K562 (cell line): ENCODE results near the gene HNRNPH1. TPM values are rescaled to one million over a fixed set of nuclear protein-coding genes. Genes with fewer than 3 reads are reported as not detected.
"Not testable (repeated sequence)": the region's sequence is repeated elsewhere in the genome, so short reads cannot be mapped to it uniquely, and the experiment has no call there.

Source experiments
- ATAC-seq: fragments of 200-7000 bp; cut with Tn5 transposase; 3 replicates; pipeline ENCODE4 v1.9.1; 2020; ENCODE audit warnings: moderate library complexity
- BruUV-seq: library from RNA; stranded (reverse); fragments of 400-500 nt; replicated peaks from 2 replicates; lab custom pipeline; 2021; lab: Mats Ljungman, UMichigan
- CTCF ChIA-PET: fragments of 300-600 bp; formaldehyde crosslinking; extraction: SDS; loops from one replicate; lab custom pipeline; 2021; ENCODE audit warnings: low intra/inter-chr PET ratio; lab: Yijun Ruan, JAX
- POLR2A ChIA-PET: fragments of 300-600, 350-650 bp; sonication (Branson Sonifier 250); formaldehyde crosslinking; extraction: SDS; loops from one replicate; lab custom pipeline; 2021; ENCODE audit warnings: antibody characterized with exemption, inconsistent platforms; lab: Yijun Ruan, JAX
- DNase-seq, 4 experiments: peaks; one replicate each; pipeline versions ENCODE4 v3.0.0 to v3.0.0-alpha.2; 2011 to 2018; ENCODE audit warnings: low spot score in 3 of 4, mixed read lengths in 3 of 4; ENCODE audit errors: extremely low read depth in 1 of 4
- FAIRE-seq: peaks from 2 replicates; lab custom pipeline; 2011; peaks lifted over from hg19 to GRCh38; lab: Jason Lieb, UNC
- H2AFZ ChIP-seq: 2 replicates; pipeline ENCODE4 v1.6.0; 2011; ENCODE audit warnings: low read depth, low read length, control low read depth, inconsistent platforms
- H3K27ac ChIP-seq: fragments of 200-600 bp; 3 replicates; pipeline ENCODE4 v1.8.0; 2011; ENCODE audit warnings: low read depth, mild to moderate bottlenecking, control low read depth, inconsistent platforms, low read length, moderate library complexity, mixed read lengths; ENCODE audit errors: extremely low read depth
- H3K27me3 ChIP-seq, 2 experiments: fragments of 300-600 bp in 1 of 2; 2 replicates in 1 of 2; 3 replicates in 1 of 2; pipeline versions ENCODE4 v1.6.0 to v1.8.0; 2011; ENCODE audit warnings: inconsistent platforms in 2 of 2, low read length in 2 of 2, mild to moderate bottlenecking in 1 of 2, mixed read lengths in 1 of 2, moderate library complexity in 1 of 2; ENCODE audit not compliant: control insufficient read depth in 2 of 2, insufficient read depth in 2 of 2
- H3K36me3 ChIP-seq: fragments of 300-600 bp; 3 replicates; pipeline ENCODE4 v1.8.0; 2011; ENCODE audit warnings: mild to moderate bottlenecking, low read length, inconsistent platforms; ENCODE audit not compliant: control insufficient read depth, insufficient read depth
- H3K4me1 ChIP-seq, 2 experiments: fragments of 200-600 bp in 1 of 2; replicated peaks in 1 of 2; 2 replicates in 1 of 2; 3 replicates in 1 of 2; pipeline versions ENCODE4 v1.5.1 to v1.8.0; 2011; ENCODE audit warnings: inconsistent platforms in 2 of 2, low read length in 2 of 2, mild to moderate bottlenecking in 1 of 2, mixed read lengths in 1 of 2, moderate library complexity in 1 of 2; ENCODE audit not compliant: control insufficient read depth in 2 of 2, insufficient read depth in 2 of 2
- H3K4me2 ChIP-seq: 2 replicates; pipeline ENCODE4 v1.6.1; 2011; ENCODE audit warnings: low read length, control low read depth, inconsistent platforms, mixed read lengths; ENCODE audit not compliant: insufficient read depth
- H3K4me3 ChIP-seq: fragments of 200-600 bp; sonication (generic), shearing (Covaris generic); 2 replicates; pipeline ENCODE4 v1.5.1; 2016; ENCODE audit warnings: control low read depth, inconsistent platforms
- H3K79me2 ChIP-seq: fragments of 200-600 bp; 3 replicates; pipeline ENCODE4 v1.8.0; 2011; ENCODE audit warnings: low read length, inconsistent platforms; ENCODE audit not compliant: control insufficient read depth, insufficient read depth
- H3K9ac ChIP-seq, 2 experiments: 2 replicates each; pipeline versions ENCODE4 v1.6.0 to v1.6.1; 2011; ENCODE audit warnings: low read depth in 2 of 2, low read length in 2 of 2, control low read depth in 1 of 2, inconsistent platforms in 1 of 2, mild to moderate bottlenecking in 1 of 2, mixed read lengths in 1 of 2; ENCODE audit not compliant: insufficient read depth in 1 of 2
- H3K9me1 ChIP-seq: one replicate; pipeline ENCODE4 v1.6.0; 2011; ENCODE audit warnings: inconsistent platforms, mild to moderate bottlenecking, low read length, moderate library complexity; ENCODE audit not compliant: control insufficient read depth, insufficient read depth
- H3K9me3 ChIP-seq: replicated peaks from 2 replicates; pipeline ENCODE4 v1.5.1; 2011; ENCODE audit warnings: low read depth, low read length, inconsistent platforms; ENCODE audit not compliant: control insufficient read depth, insufficient read depth
- H4K20me1 ChIP-seq: replicated peaks from 2 replicates; pipeline ENCODE4 v1.6.1; 2011; ENCODE audit warnings: low read length, inconsistent platforms, mixed read lengths; ENCODE audit not compliant: control insufficient read depth, insufficient read depth
- CTBP1 ChIP-seq: fragments of 450-650 bp; IDR thresholded peaks from 2 replicates; pipeline ENCODE4 v1.6.1; 2016; ENCODE audit warnings: borderline replicate concordance
- FOXA3 ChIP-seq, 2 experiments: fragments of 450-650 bp in 1 of 2; sonication (generic) in 1 of 2; formaldehyde crosslinking; IDR thresholded peaks in 1 of 2; conservative IDR thresholded peaks in 1 of 2; 2 replicates each; pipeline versions ENCODE4 v1.4.0 to v1.8.0; 2020 to 2022; ENCODE audit warnings: mild to moderate bottlenecking in 2 of 2, missing genetic modification reagents in 1 of 2
- ZNF551 ChIP-seq: fragments of 250-450 bp; sonication (Bioruptor Pico); IDR thresholded peaks from 2 replicates; pipeline ENCODE4 v1.5.0; 2021; ENCODE audit warnings: mild to moderate bottlenecking, moderate library complexity
- WGBS: fragments of 100-300 bp; shearing (Covaris generic); methylation state at CpG from one replicate; pipeline ENCODE4 v1.1.6; 2016; ENCODE audit warnings: low coverage, mixed read lengths; ENCODE audit not compliant: insufficient coverage; ENCODE audit errors: missing lambda C conversion rate; 5-methylcytosine and 5-hydroxymethylcytosine counted together
- in situ Hi-C: fragments of 300-500 bp; cut with MboI; formaldehyde crosslinking; loops from 4 replicates; pipeline ENCODE4 v1.15.0; 2018; ENCODE audit warnings: inconsistent platforms, mixed read lengths
- intact Hi-C: fragments of 100-400 bp; cut with micrococcal nuclease; formaldehyde crosslinking; loops from 2 replicates; pipeline ENCODE4 v1.14.2; 2022
- polyA plus RNA-seq, 8 experiments: library from polyadenylated mRNA; depleted of rRNA in 4 of 8; stranded (reverse) in 5 of 8; unstranded in 3 of 8; fragments of >200 nt; fragmentation: Nextera tagmentation in 2 of 8; fragmentation: Illumina TruSeq in 1 of 8; extraction: Ambion mirVana in 2 of 8; extraction: Trizol in 1 of 8; gene quantifications; 2 replicates each; pipeline versions ENCODE4 v1.2.1 to v1.2.3, GENCODE V29; 2011 to 2014; ENCODE audit warnings: inconsistent platforms in 1 of 8, missing spikeins in 1 of 8
- total RNA-seq, 7 experiments: library from RNA; depleted of rRNA in 6 of 7; stranded (reverse); fragments of >200 nt in 6 of 7; fragmentation: Illumina TruSeq in 2 of 7; extraction: Trizol in 2 of 7; gene quantifications; 2 replicates each; pipeline versions ENCODE4 v1.2.1 to v1.2.3, GENCODE V29; 2011 to 2021; ENCODE audit warnings: low replicate concordance in 1 of 7
- TF ChIP-seq, protein P1 (sequence below), 2 experiments: fragments of 450-650 bp; formaldehyde crosslinking in 1 of 2; IDR thresholded peaks; 2 replicates each; pipeline versions ENCODE4 v1.4.0 to v1.6.1; 2014 to 2020; ENCODE audit warnings: mild to moderate bottlenecking in 2 of 2, borderline replicate concordance in 1 of 2, low read depth in 1 of 2

Gene HNRNPH1
- total and polyA plus RNA-seq, 9 of the 15 experiments (the other 6 are each of a cell fraction or from before 2014, with no cell fraction given) = 103 to 656 (median 561) TPM

- H2AFZ ChIP-seq, CTCF ChIA-PET, DNase-seq, H3K79me2 ChIP-seq, H3K27me3 ChIP-seq, H3K9me1 ChIP-seq, H3K27ac ChIP-seq, BruUV-seq, FAIRE-seq, H3K36me3 ChIP-seq, intact Hi-C loops, H3K9me3 ChIP-seq, H3K4me1 ChIP-seq, H3K4me3 ChIP-seq, H4K20me1 ChIP-seq, in situ Hi-C loops: not testable (repeated sequence)
- POLR2A ChIA-PET = interaction anchor here (1.1 kb wide), 1 partner anchor 10 kb away, joined by 9 read pairs; the partner anchor contains the start of gene HNRNPH1
- Histone ChIP-seq H3K9ac (peak overlapping the region in 1 of 2 experiments; percentile 71; a peak in 2 of 4 replicates), H3K4me2 (peak overlapping the region; percentile 52)
- WGBS = 62% methylated on average over 12 of the region's 38 CpGs
- ATAC-seq = peak; percentile 74
Measured at GRCh38 chr5:179633501-179634369, 10.3 kb upstream of the HNRNPH1 start.

GRCh38 chr5:179624841-179625271, 1.4 kb upstream of the HNRNPH1 start:
- DNase-seq = peak in 1 of 4 experiments; percentile 49
- no peak for ATAC-seq
- BruUV-seq = no TSS peak
- Histone ChIP-seq H3K9ac (peak overlapping the region; percentile 97 to 99), H3K27me3 (no peaks in the 10 kb centered on the region), H3K79me2 (peaks cover 47% of the 10 kb centered on the region), H4K20me1 (peaks cover 27% of the 10 kb centered on the region), H2AFZ (peak overlapping the region; percentile 87), H3K9me1 (no peaks in the 10 kb centered on the region), H3K4me1 (peaks cover 20 to 24% of the 10 kb centered on the region in 2 experiments), H3K4me2 (peak overlapping the region; percentile 93), H3K36me3 (peaks cover 27% of the 10 kb centered on the region), H3K9me3 (no peaks in the 10 kb centered on the region), H3K4me3 (peak overlapping the region; percentile 95), H3K27ac (peak overlapping the region; percentile 99)
- POLR2A ChIA-PET = interaction anchor here (1.5 to 6.6 kb wide), 6 partner anchors 15 to 108 kb away, joined by 3 to 181 read pairs (median 12); partner anchors contain the start of gene MAML1
- CTCF ChIA-PET = no interaction called here
- 59% methylated on average over 8 of the region's 9 CpGs for WGBS
- no peak for FAIRE-seq
- intact Hi-C loops (loop anchor here (5.0 kb wide), 2 partner anchors 73 to 197 kb away; partner anchors contain the start of genes RUFY1 and SQSTM1), in situ Hi-C loops (no loop called here)
- TF ChIP-seq, protein P1, sequence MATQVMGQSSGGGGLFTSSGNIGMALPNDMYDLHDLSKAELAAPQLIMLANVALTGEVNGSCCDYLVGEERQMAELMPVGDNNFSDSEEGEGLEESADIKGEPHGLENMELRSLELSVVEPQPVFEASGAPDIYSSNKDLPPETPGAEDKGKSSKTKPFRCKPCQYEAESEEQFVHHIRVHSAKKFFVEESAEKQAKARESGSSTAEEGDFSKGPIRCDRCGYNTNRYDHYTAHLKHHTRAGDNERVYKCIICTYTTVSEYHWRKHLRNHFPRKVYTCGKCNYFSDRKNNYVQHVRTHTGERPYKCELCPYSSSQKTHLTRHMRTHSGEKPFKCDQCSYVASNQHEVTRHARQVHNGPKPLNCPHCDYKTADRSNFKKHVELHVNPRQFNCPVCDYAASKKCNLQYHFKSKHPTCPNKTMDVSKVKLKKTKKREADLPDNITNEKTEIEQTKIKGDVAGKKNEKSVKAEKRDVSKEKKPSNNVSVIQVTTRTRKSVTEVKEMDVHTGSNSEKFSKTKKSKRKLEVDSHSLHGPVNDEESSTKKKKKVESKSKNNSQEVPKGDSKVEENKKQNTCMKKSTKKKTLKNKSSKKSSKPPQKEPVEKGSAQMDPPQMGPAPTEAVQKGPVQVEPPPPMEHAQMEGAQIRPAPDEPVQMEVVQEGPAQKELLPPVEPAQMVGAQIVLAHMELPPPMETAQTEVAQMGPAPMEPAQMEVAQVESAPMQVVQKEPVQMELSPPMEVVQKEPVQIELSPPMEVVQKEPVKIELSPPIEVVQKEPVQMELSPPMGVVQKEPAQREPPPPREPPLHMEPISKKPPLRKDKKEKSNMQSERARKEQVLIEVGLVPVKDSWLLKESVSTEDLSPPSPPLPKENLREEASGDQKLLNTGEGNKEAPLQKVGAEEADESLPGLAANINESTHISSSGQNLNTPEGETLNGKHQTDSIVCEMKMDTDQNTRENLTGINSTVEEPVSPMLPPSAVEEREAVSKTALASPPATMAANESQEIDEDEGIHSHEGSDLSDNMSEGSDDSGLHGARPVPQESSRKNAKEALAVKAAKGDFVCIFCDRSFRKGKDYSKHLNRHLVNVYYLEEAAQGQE (IDR thresholded peaks at IDR 0.05; ENCODE audit: borderline replicate concordance) = peak; percentile 29; the same call in 1 of the 2 replicates
- TF ChIP-seq, protein P1 (CRISPR knock-in tag; IDR thresholded peaks at IDR 0.05; ENCODE audit: low read depth) = no peak
- TF ChIP-seq FOXA3 (CRISPR knock-in tag; conservative IDR thresholded peaks at IDR 0.05 in 1 of 2, IDR thresholded peaks at IDR 0.05 in 1 of 2) = 0 out of 4 replicates have a peak, but pooled peaks of 1 of the 2 experiments have one; percentile 18
- no peak for TF ChIP-seq CTBP1
- no peak for TF ChIP-seq ZNF551 (CRISPR knock-in tag)
